Measurements from ENCODE around the gene NR6A1.

Gene NR6A1

GRCh38 chr9:124778575-124779367 lies 7.7 kb upstream of the NR6A1 start:
- in situ Hi-C loops (cut with MboI; ENCODE audit: low sequenced_read_pairs) = no loop called here

DNA sequence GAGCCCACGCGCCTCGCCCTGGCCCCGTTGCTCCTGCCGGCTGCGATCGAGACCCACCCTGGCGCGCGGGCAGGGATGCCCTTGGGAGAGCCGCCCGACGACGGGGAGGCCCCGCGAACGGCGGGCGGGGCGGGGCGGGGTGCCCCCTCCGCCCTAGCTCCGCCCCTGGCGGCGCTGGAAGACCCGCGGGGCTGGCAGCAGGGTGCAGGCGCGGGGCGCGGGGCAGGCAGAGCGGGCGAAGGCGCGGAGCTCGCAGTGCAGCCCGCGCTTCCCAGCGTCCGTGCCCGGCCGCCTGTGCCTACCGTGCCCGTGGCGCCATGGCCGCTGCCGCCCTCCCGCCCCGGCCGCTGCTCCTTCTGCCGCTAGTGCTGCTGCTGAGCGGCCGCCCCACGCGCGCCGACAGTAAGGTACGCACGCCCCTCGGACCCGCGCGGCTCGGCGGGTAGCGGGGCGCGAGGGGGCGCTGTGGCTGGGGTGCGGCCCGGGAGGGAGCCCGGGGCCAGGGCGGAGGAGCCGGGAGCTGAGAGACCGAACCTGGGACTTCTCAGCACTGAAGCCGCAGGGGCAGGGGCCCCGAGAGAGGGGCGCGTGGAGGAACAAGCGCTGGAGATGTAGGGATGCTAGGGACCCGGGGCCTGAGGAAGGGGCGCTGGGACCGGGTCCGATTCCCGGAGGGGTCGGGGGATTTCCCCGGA lies 6.0 kb upstream of the NR6A1 start, which contains the start of gene OLFML2A:
OLFML2A (plus strand) TSS at position 180 of the 695 bp plus-strand sequence; CDS start at position 318, 138 bp downstream.
- in situ Hi-C loops (cut with MboI; ENCODE audit: low sequenced_read_pairs) = no loop called here

DNA sequence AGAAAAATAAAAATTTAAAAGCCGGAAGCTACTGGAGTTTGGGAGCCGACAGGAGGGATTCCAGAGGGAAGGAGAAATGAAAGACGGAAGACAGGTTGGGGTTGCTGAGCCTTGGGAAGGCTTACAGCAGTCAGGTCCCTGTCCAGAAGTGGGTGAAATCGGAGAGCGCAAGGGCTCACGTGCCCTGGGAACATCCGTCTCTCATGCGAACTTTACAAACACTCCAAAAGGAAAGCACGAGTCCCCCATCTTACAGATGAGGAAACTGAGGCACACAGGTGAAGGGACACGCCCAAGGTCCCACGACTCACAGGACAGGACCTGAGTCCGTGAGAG lies 5.5 kb upstream of the NR6A1 start:
- in situ Hi-C loops (cut with MboI; ENCODE audit: low sequenced_read_pairs) = no loop called here

- in situ Hi-C loops (cut with MboI; ENCODE audit: low sequenced_read_pairs) = loop anchor here (5.0 kb wide), 1 partner anchor 73 kb away; no protein-coding TSS in a partner anchor
Measured at GRCh38 chr9:124774129-124774978, 3.2 kb upstream of the NR6A1 start.

GRCh38 chr9:124773473-124774128 lies 2.5 kb upstream of the NR6A1 start:
- in situ Hi-C loops (cut with MboI; ENCODE audit: low sequenced_read_pairs) = loop anchor here (5.0 kb wide), 1 partner anchor 74 kb away; no protein-coding TSS in a partner anchor

DNA sequence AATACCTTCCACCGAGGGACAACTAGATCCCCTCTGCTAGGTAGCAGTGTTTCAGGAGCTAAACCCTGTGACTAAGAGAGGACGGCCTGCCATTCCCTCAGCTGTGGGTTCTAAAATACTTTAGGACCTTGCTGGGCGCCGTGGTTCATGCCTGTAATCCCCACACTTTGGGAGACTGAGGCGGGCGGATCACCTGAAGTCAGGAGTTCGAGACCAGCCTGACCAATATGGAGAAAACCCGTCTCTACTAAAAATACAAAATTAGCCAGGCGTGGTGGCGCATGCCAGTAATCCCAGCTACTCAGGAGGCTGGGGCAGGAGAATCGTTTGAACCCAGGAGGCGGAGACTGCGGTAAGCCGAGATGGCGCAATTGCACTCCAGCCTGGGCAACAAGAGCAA lies 1.8 kb upstream of the NR6A1 start:
- in situ Hi-C loops (cut with MboI; ENCODE audit: low sequenced_read_pairs) = loop anchor here (5.0 kb wide), 1 partner anchor 74 kb away; no protein-coding TSS in a partner anchor

DNA sequence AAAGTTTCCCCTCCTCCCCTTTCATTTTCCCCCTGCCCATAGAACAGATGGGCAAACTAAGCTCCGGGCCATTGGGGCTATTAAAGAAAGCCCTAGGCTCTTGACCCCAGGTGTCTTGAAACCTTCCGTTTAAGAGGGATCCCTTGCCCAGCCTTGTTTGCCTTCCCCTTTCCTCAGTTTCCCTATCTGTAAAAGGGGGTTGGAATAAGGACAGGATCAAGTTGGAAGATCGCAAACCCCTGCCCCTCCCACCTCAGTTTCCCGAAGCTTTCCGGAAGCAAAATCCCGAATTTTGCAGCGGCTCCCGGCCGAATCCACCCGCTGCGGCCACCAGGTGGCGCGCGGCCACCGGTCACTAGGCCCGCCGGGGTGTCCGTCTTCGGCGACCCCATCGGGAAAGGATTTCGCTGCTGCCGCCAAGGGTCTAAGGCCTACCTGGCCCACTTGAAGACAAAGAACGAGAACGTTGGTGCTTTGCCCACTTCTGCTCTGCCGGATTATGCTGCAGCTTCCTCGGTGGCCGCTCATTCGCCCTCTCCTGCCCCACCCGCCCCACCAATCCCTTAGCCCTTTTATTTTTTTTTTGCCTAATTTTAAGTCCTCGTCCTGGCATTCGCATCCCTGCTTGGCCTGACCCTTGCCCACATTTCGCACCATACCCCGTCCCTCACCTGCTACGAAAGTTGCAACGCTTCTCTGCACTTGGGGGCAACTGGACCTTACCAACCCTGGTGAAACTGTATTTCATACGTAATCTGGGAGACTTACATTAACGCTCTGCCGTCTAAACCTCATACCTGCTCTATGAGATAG lies 962 bp upstream of the NR6A1 start:
- in situ Hi-C loops (cut with MboI; ENCODE audit: low sequenced_read_pairs) = loop anchor here (5.0 kb wide), 1 partner anchor 75 kb away; no protein-coding TSS in a partner anchor

GRCh38 chr9:124770359-124771020 lies 621 bp downstream of the NR6A1 start:
- in situ Hi-C loops (cut with MboI; ENCODE audit: low sequenced_read_pairs) = loop anchor here (5.0 kb wide), 1 partner anchor 77 kb away; no protein-coding TSS in a partner anchor

DNA sequence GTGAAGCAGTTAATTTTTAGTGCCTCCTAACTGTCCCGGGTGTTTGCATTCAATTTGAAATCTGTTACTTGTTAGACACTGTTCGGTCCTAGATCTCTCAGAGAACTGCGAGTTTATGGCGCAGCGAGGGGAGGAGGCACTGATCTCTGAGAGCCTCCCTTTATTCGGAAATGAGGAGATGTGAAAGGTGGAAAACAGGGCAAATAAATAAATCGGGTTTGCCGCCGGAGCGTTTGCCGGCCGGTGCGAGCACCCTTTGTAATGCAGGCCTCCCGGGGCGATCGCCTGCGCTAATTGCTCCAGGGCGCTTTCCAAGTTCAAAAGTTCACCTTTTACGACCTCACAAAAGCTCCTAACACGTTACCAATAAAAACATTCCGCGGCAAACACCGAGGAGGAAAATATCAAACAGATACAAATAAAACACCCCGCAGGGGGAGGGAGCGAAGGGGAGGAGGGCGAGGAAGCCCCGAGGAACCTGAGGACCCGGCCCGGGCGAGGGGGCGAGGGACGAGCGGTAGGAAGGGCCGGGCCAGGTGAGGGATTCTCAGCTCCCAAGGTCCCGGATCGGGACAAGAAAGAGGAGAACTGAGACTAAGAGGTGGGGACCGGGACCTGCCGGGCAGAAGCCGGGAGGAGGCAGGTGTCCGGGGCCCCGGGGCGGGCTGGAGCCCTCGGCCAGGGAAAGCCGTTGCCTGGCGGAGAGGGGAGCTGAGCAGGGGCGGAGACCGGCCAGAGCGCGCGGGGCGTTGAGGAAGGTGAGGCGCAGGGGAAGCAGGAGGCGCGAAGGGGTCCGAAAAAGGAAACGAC lies 1.4 kb downstream of the NR6A1 start:
- in situ Hi-C loops (cut with MboI; ENCODE audit: low sequenced_read_pairs) = loop anchor here (5.0 kb wide), 1 partner anchor 78 kb away; no protein-coding TSS in a partner anchor

GRCh38 chr9:124768750-124769548 lies 2.2 kb downstream of the NR6A1 start:
- in situ Hi-C loops (cut with MboI; ENCODE audit: low sequenced_read_pairs) = no loop called here

DNA sequence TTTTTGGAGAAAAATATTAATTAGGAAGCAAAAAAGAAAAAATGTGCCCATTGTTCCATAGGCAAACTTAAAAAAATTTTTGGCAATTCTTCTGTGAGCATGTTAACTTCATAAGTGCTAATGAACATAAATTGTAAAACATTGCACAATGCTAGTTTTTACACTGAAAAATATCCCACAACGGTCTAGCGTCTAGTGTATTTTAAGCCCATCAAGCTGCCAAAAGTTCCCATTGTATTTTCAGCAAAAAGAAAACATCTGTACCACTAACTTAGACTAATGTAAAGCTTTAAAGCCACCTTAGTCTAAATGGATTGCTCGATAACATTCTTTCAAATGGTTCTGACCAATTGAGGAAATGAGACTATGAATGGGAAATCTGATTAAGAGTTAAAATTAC lies 2.8 kb downstream of the NR6A1 start:
- in situ Hi-C loops (cut with MboI; ENCODE audit: low sequenced_read_pairs) = no loop called here

- in situ Hi-C loops (cut with MboI; ENCODE audit: low sequenced_read_pairs) = no loop called here
Measured at GRCh38 chr9:124767821-124768220, 3.3 kb downstream of the NR6A1 start.

- in situ Hi-C loops (cut with MboI; ENCODE audit: low sequenced_read_pairs) = no loop called here
Measured at GRCh38 chr9:124766815-124767554, 4.1 kb downstream of the NR6A1 start.

GRCh38 chr9:124766326-124766725 lies 4.8 kb downstream of the NR6A1 start:
- in situ Hi-C loops (cut with MboI; ENCODE audit: low sequenced_read_pairs) = no loop called here

- in situ Hi-C loops (cut with MboI; ENCODE audit: low sequenced_read_pairs) = no loop called here
Measured at GRCh38 chr9:124765439-124765835, 5.7 kb downstream of the NR6A1 start.

- in situ Hi-C loops (cut with MboI; ENCODE audit: low sequenced_read_pairs) = no loop called here
Measured at GRCh38 chr9:124764774-124765438, 6.2 kb downstream of the NR6A1 start.
